Measurements from ENCODE around the gene TXLNB. TPM values are rescaled to one million over a fixed set of nuclear protein-coding genes. Genes with fewer than 3 reads are reported as not detected.

TXLNB gene
- total RNA-seq, 2 donors from 2014 or later = 0.32 to 1.2 TPM

GRCh38 chr6:139257291-139257690, 34.5 kb downstream of the TXLNB start:
- 91% methylated on average over 3 of the region's 3 CpGs for WGBS
- Histone ChIP-seq H3K9me3 (no peaks in the 10 kb centered on the region), H3K36me3 (no peaks in the 10 kb centered on the region), H3K4me3 (no peak overlapping the region), H3K27me3 (replicated peaks; ENCODE audit: insufficient read depth) (no peaks in the 10 kb centered on the region), H3K27ac (no peak overlapping the region), H3K4me1 (replicated peaks) (no peaks in the 10 kb centered on the region)
- DNase-seq (ENCODE audit: low spot score) = no peak
- intact Hi-C loops (cut with DNase I) = no loop called here
- TF ChIP-seq POLR2A (IDR thresholded peaks at IDR 0.05) = no peak

GRCh38 chr6:139256087-139256486, 35.7 kb downstream of the TXLNB start:
- WGBS = 67% methylated on average over 3 of the region's 3 CpGs
- TF ChIP-seq CTCF (IDR thresholded peaks at IDR 0.05) (no peak), POLR2A (IDR thresholded peaks at IDR 0.05) (no peak), POLR2AphosphoS5 (IDR thresholded peaks at IDR 0.05) (no peak)
- Histone ChIP-seq H3K4me3 (no peak overlapping the region), H3K27ac (no peak overlapping the region), H3K36me3 (no peaks in the 10 kb centered on the region), H3K9me3 (no peaks in the 10 kb centered on the region), H3K4me1 (replicated peaks) (no peaks in the 10 kb centered on the region), H3K27me3 (replicated peaks; ENCODE audit: insufficient read depth) (no peaks in the 10 kb centered on the region)
- intact Hi-C loops (cut with DNase I) = no loop called here
- DNase-seq (ENCODE audit: low spot score) = no peak

GRCh38 chr6:139254196-139254595, 37.6 kb downstream of the TXLNB start:
- Histone ChIP-seq H3K27me3 (replicated peaks; ENCODE audit: insufficient read depth) (no peaks in the 10 kb centered on the region), H3K4me3 (no peak overlapping the region), H3K9me3 (no peaks in the 10 kb centered on the region), H3K27ac (no peak overlapping the region), H3K4me1 (replicated peaks) (no peaks in the 10 kb centered on the region), H3K36me3 (no peaks in the 10 kb centered on the region)
- 34% methylated on average over 2 of the region's 2 CpGs for WGBS
- intact Hi-C loops (cut with DNase I) = no loop called here
- no peak for TF ChIP-seq CTCF (IDR thresholded peaks at IDR 0.05)
- no peak for TF ChIP-seq POLR2AphosphoS5 (IDR thresholded peaks at IDR 0.05)
- no peak for TF ChIP-seq POLR2A (IDR thresholded peaks at IDR 0.05)
- DNase-seq (ENCODE audit: low spot score) = no peak

GRCh38 chr6:139253656-139254055, 38.1 kb downstream of the TXLNB start:
- no peaks in the 10 kb centered on the region for H3K36me3 ChIP-seq
- 70% methylated on average over 2 of the region's 2 CpGs for WGBS
- no peaks in the 10 kb centered on the region for H3K27me3 ChIP-seq (replicated peaks; ENCODE audit: insufficient read depth)
- intact Hi-C loops (cut with DNase I) = no loop called here
- no peak overlapping the region for H3K4me3 ChIP-seq
- H3K4me1 ChIP-seq (replicated peaks) = no peaks in the 10 kb centered on the region
- no peak overlapping the region for H3K27ac ChIP-seq
- TF ChIP-seq POLR2AphosphoS5 (IDR thresholded peaks at IDR 0.05) (no peak), POLR2A (IDR thresholded peaks at IDR 0.05) (no peak), CTCF (IDR thresholded peaks at IDR 0.05) (no peak)
- no peak for DNase-seq (ENCODE audit: low spot score)
- no peaks in the 10 kb centered on the region for H3K9me3 ChIP-seq

- no peak overlapping the region for H3K27ac ChIP-seq
- H3K4me3 ChIP-seq = no peak overlapping the region
- DNase-seq (ENCODE audit: low spot score) = no peak
- WGBS = 81% methylated on average over 4 of the region's 4 CpGs
- H3K27me3 ChIP-seq (replicated peaks; ENCODE audit: insufficient read depth) = no peaks in the 10 kb centered on the region
- no peaks in the 10 kb centered on the region for H3K9me3 ChIP-seq
- H3K36me3 ChIP-seq = no peaks in the 10 kb centered on the region
- no peak for TF ChIP-seq POLR2A (IDR thresholded peaks at IDR 0.05)
- no peak for TF ChIP-seq POLR2AphosphoS5 (IDR thresholded peaks at IDR 0.05)
- TF ChIP-seq CTCF (IDR thresholded peaks at IDR 0.05) = no peak
- intact Hi-C loops (cut with DNase I) = no loop called here
- H3K4me1 ChIP-seq (replicated peaks) = no peaks in the 10 kb centered on the region
Measured at GRCh38 chr6:139251691-139252390, 40.0 kb downstream of the TXLNB start.

Measured in prostate gland (tissue), 2 donors.